ENCODE measurements around the gene TBX3.

The TBX3 gene

DNA sequence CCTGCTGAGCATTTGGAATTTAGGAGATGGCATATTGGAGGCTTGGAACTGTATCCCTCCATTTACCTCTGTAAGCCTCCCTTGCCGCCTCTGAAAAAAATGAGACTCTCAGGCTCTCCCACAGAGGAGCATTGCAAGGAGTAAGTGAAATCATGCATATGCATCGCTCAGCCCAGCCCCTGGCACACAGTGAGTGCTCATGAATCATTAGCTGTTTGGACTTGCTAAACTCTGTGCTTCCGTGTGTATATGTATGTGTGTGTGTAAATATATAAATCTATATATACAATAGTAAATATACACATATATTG is 17.1 kb upstream of the TBX3 start:
- TF ChIP-seq NFIC (IDR thresholded peaks at IDR 0.05) (no peak), EP300 (IDR thresholded peaks at IDR 0.05; ENCODE audit: borderline replicate concordance) (no peak), RAD21 (IDR thresholded peaks at IDR 0.05; ENCODE audit: low read depth) (no peak), CEBPB (IDR thresholded peaks at IDR 0.05) (no peak)

GRCh38 chr12:114700392-114701103 is 16.6 kb upstream of the TBX3 start:
- TF ChIP-seq EGR1 (IDR thresholded peaks at IDR 0.05) (no peak), USF1 (IDR thresholded peaks at IDR 0.05) (no peak), RAD21 (IDR thresholded peaks at IDR 0.05; ENCODE audit: low read depth) (no peak), ZBTB7A (IDR thresholded peaks at IDR 0.05; ENCODE audit: low read depth) (no peak), EP300 (IDR thresholded peaks at IDR 0.05; ENCODE audit: borderline replicate concordance) (no peak), TEAD4 (IDR thresholded peaks at IDR 0.05) (no peak), YY1 (IDR thresholded peaks at IDR 0.05; ENCODE audit: low read depth) (no peak), TCF12 (IDR thresholded peaks at IDR 0.05; ENCODE audit: low read depth) (no peak), CREB1 (IDR thresholded peaks at IDR 0.05; ENCODE audit: low read depth) (no peak), TAF1 (IDR thresholded peaks at IDR 0.05; ENCODE audit: low read depth) (no peak), REST (IDR thresholded peaks at IDR 0.05; ENCODE audit: low read depth) (no peak), MAX (IDR thresholded peaks at IDR 0.05) (no peak), NFIC (IDR thresholded peaks at IDR 0.05) (no peak), FOXM1 (IDR thresholded peaks at IDR 0.05; ENCODE audit: borderline replicate concordance, low read depth) (no peak), CEBPB (IDR thresholded peaks at IDR 0.05) (no peak)

DNA sequence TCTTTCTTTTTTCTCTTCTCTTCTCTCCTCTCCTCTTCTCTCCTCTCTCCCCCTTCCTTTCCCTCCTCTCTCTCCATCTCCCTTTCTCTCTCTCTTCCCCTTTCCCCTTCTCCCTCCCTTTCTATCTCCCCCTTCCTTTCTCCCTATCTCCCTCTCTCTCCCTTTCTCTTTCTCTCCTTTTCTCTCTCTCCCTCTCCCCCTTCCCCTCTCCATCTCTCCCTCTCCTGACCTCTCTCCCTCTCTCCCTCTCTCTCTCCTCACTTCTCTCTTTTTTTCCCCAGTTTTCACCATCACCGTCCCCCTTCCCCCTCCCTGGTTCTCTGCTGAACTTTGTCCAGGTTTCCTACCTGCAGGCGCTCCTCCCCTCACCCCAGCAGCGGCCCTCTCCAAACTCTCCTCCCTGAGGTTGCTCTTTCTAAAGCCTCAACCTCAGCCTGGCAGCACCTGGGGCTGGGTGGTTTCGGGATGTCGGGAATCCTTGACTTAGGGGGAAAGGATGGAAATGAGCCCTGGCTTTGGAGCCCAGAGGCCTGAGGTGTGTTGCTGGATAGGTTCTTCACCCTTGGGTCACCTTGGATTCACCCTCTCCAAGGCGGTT is 14.7 kb upstream of the TBX3 start:
- no peak for TF ChIP-seq MAX (IDR thresholded peaks at IDR 0.05)
- TF ChIP-seq TCF12 (IDR thresholded peaks at IDR 0.05; ENCODE audit: low read depth), result no peak
- no peak for TF ChIP-seq TAF1 (IDR thresholded peaks at IDR 0.05; ENCODE audit: low read depth)
- no peak for TF ChIP-seq CEBPB (IDR thresholded peaks at IDR 0.05)
- no peak for TF ChIP-seq CREB1 (IDR thresholded peaks at IDR 0.05; ENCODE audit: low read depth)
- no peak for TF ChIP-seq ZBTB7A (IDR thresholded peaks at IDR 0.05; ENCODE audit: low read depth)
- TF ChIP-seq RAD21 (IDR thresholded peaks at IDR 0.05; ENCODE audit: low read depth), result no peak
- no peak for TF ChIP-seq FOXM1 (IDR thresholded peaks at IDR 0.05; ENCODE audit: borderline replicate concordance, low read depth)
- TF ChIP-seq REST (IDR thresholded peaks at IDR 0.05; ENCODE audit: low read depth), result no peak

- TF ChIP-seq FOXM1 (IDR thresholded peaks at IDR 0.05; ENCODE audit: borderline replicate concordance, low read depth), result no peak
- no peak for TF ChIP-seq CREB1 (IDR thresholded peaks at IDR 0.05; ENCODE audit: low read depth)
- no peak for TF ChIP-seq ZBTB7A (IDR thresholded peaks at IDR 0.05; ENCODE audit: low read depth)
- no peak for TF ChIP-seq YY1 (IDR thresholded peaks at IDR 0.05; ENCODE audit: low read depth)
- no peak for TF ChIP-seq TAF1 (IDR thresholded peaks at IDR 0.05; ENCODE audit: low read depth)
- no peak for TF ChIP-seq RAD21 (IDR thresholded peaks at IDR 0.05; ENCODE audit: low read depth)
- TF ChIP-seq EGR1 (IDR thresholded peaks at IDR 0.05), result no peak
- TF ChIP-seq NFIC (IDR thresholded peaks at IDR 0.05), result no peak
Observed at GRCh38 chr12:114697741-114698565, 14.0 kb upstream of the TBX3 start.

DNA sequence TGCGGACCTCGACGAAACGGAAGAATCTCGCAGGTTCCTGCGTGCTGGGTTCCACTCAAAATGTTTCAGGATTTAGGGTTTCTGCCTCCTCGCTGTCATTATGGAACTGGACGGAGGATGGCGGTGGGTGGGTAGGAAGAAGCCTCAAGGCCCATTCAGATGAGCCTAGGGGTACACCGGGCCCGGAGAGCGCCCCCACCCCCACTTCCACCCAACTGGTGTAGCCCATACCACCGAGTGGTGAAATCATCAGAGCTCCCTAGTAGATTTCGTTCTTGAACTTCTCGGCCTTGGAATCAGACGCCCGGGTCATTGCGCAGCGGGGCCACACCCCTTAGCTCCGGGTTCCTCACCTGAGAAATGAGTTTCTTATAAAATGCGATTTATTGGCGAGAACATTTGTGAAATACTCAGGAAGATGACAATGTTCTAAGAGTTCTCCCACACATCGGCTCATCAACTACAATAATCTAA is 13.3 kb upstream of the TBX3 start:
- TF ChIP-seq YY1 (IDR thresholded peaks at IDR 0.05; ENCODE audit: low read depth), result no peak
